ENCODE measurements around the gene SMARCC1.

SMARCC1 gene

GRCh38 chr3:47542471-47543173, 239.1 kb downstream of the SMARCC1 start:
- Histone ChIP-seq H3F3A (ENCODE audit: insufficient read depth) (no peaks in the 10 kb centered on the region), H3K9me3 (ENCODE audit: insufficient read depth, low read length) (no peaks in the 10 kb centered on the region), H3K79me2 (ENCODE audit: insufficient read depth, low read length) (no peaks in the 10 kb centered on the region), H3K27me3 (ENCODE audit: low read length) (no peaks in the 10 kb centered on the region), H2AFZ (ENCODE audit: low read depth, low read length, severe bottlenecking) (no peak overlapping the region), H4K20me1 (ENCODE audit: low read depth, low read length) (no peaks in the 10 kb centered on the region), H3K4me3 (ENCODE audit: insufficient read depth, low read length, poor library complexity, severe bottlenecking) (no peak overlapping the region), H3K9ac (ENCODE audit: low read length) (no peak overlapping the region), H3K9me2 (replicated peaks; ENCODE audit: insufficient read depth, low read length) (no peaks in the 10 kb centered on the region), H3K27ac (ENCODE audit: low read depth, low read length) (no peak overlapping the region), H3K36me3 (ENCODE audit: low read length) (no peaks in the 10 kb centered on the region), H3K4me2 (ENCODE audit: low read depth, low read length, poor library complexity, severe bottlenecking) (no peak overlapping the region)
- TF ChIP-seq EZH2phosphoT487 (conservative IDR thresholded peaks at IDR 0.05; ENCODE audit: low read length) (no peak), CTCF (IDR thresholded peaks at IDR 0.05; ENCODE audit: insufficient read depth, low read length, poor library complexity, severe bottlenecking) (no peak)

GRCh38 chr3:47541583-47542108, 240.0 kb downstream of the SMARCC1 start:
- no peak overlapping the region for H3K9ac ChIP-seq (ENCODE audit: low read length)
- no peak overlapping the region for H3K4me2 ChIP-seq (ENCODE audit: low read depth, low read length, poor library complexity, severe bottlenecking)
- no peaks in the 10 kb centered on the region for H4K20me1 ChIP-seq (ENCODE audit: low read depth, low read length)
- TF ChIP-seq EZH2phosphoT487 (conservative IDR thresholded peaks at IDR 0.05; ENCODE audit: low read length) = no peak
- H3K9me2 ChIP-seq (replicated peaks; ENCODE audit: insufficient read depth, low read length) = no peaks in the 10 kb centered on the region
- no peaks in the 10 kb centered on the region for H3F3A ChIP-seq (ENCODE audit: insufficient read depth)
- H3K4me3 ChIP-seq (ENCODE audit: insufficient read depth, low read length, poor library complexity, severe bottlenecking) = no peak overlapping the region
- H3K79me2 ChIP-seq (ENCODE audit: insufficient read depth, low read length) = no peaks in the 10 kb centered on the region
- H2AFZ ChIP-seq (ENCODE audit: low read depth, low read length, severe bottlenecking) = no peak overlapping the region
- no peaks in the 10 kb centered on the region for H3K9me3 ChIP-seq (ENCODE audit: insufficient read depth, low read length)
- H3K27ac ChIP-seq (ENCODE audit: low read depth, low read length) = no peak overlapping the region
- no peaks in the 10 kb centered on the region for H3K36me3 ChIP-seq (ENCODE audit: low read length)
- H3K27me3 ChIP-seq (ENCODE audit: low read length) = no peaks in the 10 kb centered on the region

- H3K79me2 ChIP-seq (ENCODE audit: insufficient read depth, low read length) = no peaks in the 10 kb centered on the region
- H4K20me1 ChIP-seq (ENCODE audit: low read depth, low read length) = no peaks in the 10 kb centered on the region
- H2AFZ ChIP-seq (ENCODE audit: low read depth, low read length, severe bottlenecking) = no peak overlapping the region
- no peaks in the 10 kb centered on the region for H3K9me2 ChIP-seq (replicated peaks; ENCODE audit: insufficient read depth, low read length)
- no peaks in the 10 kb centered on the region for H3F3A ChIP-seq (ENCODE audit: insufficient read depth)
- no peaks in the 10 kb centered on the region for H3K9me3 ChIP-seq (ENCODE audit: insufficient read depth, low read length)
- H3K9ac ChIP-seq (ENCODE audit: low read length) = no peak overlapping the region
- H3K27ac ChIP-seq (ENCODE audit: low read depth, low read length) = no peak overlapping the region
- no peak overlapping the region for H3K4me2 ChIP-seq (ENCODE audit: low read depth, low read length, poor library complexity, severe bottlenecking)
- H3K36me3 ChIP-seq (ENCODE audit: low read length) = no peaks in the 10 kb centered on the region
- no peak for TF ChIP-seq CTCF (IDR thresholded peaks at IDR 0.05; ENCODE audit: insufficient read depth, low read length, poor library complexity, severe bottlenecking)
- TF ChIP-seq EZH2phosphoT487 (conservative IDR thresholded peaks at IDR 0.05; ENCODE audit: low read length) = no peak
- H3K4me3 ChIP-seq (ENCODE audit: insufficient read depth, low read length, poor library complexity, severe bottlenecking) = no peak overlapping the region
- H3K27me3 ChIP-seq (ENCODE audit: low read length) = no peaks in the 10 kb centered on the region
Observed at GRCh38 chr3:47540281-47540680, 241.4 kb downstream of the SMARCC1 start.

GRCh38 chr3:47536967-47537366, 244.7 kb downstream of the SMARCC1 start:
- Histone ChIP-seq H3K27ac (ENCODE audit: low read depth, low read length) (no peak overlapping the region), H4K20me1 (ENCODE audit: low read depth, low read length) (no peaks in the 10 kb centered on the region), H2AFZ (ENCODE audit: low read depth, low read length, severe bottlenecking) (no peak overlapping the region), H3K4me3 (ENCODE audit: insufficient read depth, low read length, poor library complexity, severe bottlenecking) (no peak overlapping the region), H3K79me2 (ENCODE audit: insufficient read depth, low read length) (no peaks in the 10 kb centered on the region), H3K36me3 (ENCODE audit: low read length) (no peaks in the 10 kb centered on the region), H3K9me2 (replicated peaks; ENCODE audit: insufficient read depth, low read length) (no peaks in the 10 kb centered on the region), H3F3A (ENCODE audit: insufficient read depth) (no peaks in the 10 kb centered on the region), H3K4me2 (ENCODE audit: low read depth, low read length, poor library complexity, severe bottlenecking) (no peak overlapping the region), H3K27me3 (ENCODE audit: low read length) (no peaks in the 10 kb centered on the region), H3K9ac (ENCODE audit: low read length) (no peak overlapping the region), H3K9me3 (ENCODE audit: insufficient read depth, low read length) (no peaks in the 10 kb centered on the region)
- TF ChIP-seq EZH2phosphoT487 (conservative IDR thresholded peaks at IDR 0.05; ENCODE audit: low read length) = no peak
- no peak for TF ChIP-seq CTCF (IDR thresholded peaks at IDR 0.05; ENCODE audit: insufficient read depth, low read length, poor library complexity, severe bottlenecking)
